HAP-1 (cell line): Measurements from ENCODE around the gene LHX8.

ENCODE experiments used
- DNase-seq, 2 experiments: peaks; one replicate each; pipeline ENCODE4 v3.0.0-alpha.2; 2016 to 2020; ENCODE audit warnings: low spot score in 2 of 2
- H3K27me3 ChIP-seq: fragments of 250-450 bp; sonication (Bioruptor Pico); 2 replicates; pipeline ENCODE4 v1.5.1; 2020; ENCODE audit warnings: low read depth, mild to moderate bottlenecking, moderate library complexity
- H3K36me3 ChIP-seq: fragments of 250-450 bp; sonication (Bioruptor Pico); replicated peaks from 2 replicates; pipeline ENCODE4 v1.5.1; 2020; ENCODE audit warnings: mild to moderate bottlenecking
- H3K4me1 ChIP-seq: fragments of 250-450 bp; sonication (Bioruptor Pico); 2 replicates; pipeline ENCODE4 v1.5.1; 2020; ENCODE audit warnings: mild to moderate bottlenecking
- H3K4me3 ChIP-seq: fragments of 250-450 bp; sonication (Bioruptor Pico); 2 replicates; pipeline ENCODE4 v1.5.1; 2020; ENCODE audit warnings: mild to moderate bottlenecking, moderate library complexity
- H3K9me3 ChIP-seq: fragments of 250-450 bp; sonication (Bioruptor Pico); 2 replicates; pipeline ENCODE4 v1.5.1; 2020; ENCODE audit warnings: mild to moderate bottlenecking, moderate library complexity
- in situ Hi-C: fragments of 300-500 bp; cut with MboI; formaldehyde crosslinking; loops from 3 replicates; pipeline ENCODE4 v1.14.3; 2020; ENCODE audit warnings: low sequenced_read_pairs, inconsistent platforms, mixed read lengths

LHX8 gene

DNA sequence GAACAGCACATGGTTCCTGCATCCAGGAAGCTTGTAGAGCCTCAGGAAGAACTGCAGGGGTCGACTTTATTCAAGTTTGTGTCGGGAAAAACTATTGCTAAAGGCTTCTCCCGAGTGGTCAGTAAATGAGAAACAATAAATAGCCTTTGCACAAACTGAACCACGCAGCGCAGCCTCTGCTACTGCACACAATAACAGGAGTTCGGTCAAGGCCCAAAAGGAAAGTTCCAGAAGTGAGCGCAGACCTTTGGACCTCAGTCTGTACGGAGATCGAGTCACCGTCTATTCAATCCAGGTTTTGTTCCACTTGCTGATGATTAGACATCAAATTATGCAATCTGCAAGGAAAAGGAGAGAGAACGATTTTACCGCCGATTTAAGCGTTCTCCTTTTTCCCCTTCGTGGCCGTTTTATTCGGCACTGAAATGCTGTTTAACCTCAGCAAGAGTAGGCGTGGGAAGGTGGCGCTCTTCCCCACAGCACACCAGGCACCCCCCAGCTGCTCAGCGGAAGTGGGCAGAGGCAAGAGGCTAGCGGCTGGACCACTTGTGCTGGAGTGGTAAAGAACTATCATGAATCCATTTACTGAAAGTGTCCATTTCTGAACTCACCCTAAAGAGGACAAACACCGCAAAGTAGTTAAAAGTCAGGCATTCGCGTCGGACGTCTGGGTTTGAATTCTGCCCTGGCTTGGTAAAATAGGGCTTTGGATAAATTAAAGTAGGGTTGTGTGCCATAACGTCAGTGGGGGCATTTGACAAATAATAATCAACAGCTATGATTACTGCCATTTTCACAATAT lies 6.1 kb upstream of the LHX8 start:
- DNase-seq: no peak
- Histone ChIP-seq H3K36me3 (no peaks in the 10 kb centered on the region), H3K27me3 (peaks cover 63% of the 10 kb centered on the region), H3K9me3 (no peaks in the 10 kb centered on the region), H3K4me3 (no peak overlapping the region), H3K4me1 (no peaks in the 10 kb centered on the region)
- in situ Hi-C loops: no loop called here

DNA sequence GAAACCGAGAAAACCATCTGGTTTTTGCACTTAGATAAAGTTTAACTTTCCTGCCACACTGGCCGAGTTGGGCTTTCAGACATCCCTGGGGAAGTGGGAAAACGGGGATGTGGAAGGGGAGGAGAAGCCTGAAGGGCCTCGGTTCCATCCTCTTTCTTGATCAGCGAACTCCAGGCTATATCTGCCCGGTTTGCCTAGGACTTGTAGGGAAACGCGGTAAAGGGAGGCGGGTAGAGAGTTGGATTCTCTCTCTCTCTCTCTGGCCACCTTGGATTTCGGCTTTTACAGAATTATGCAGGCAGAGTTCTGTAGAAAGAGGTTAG lies 4.6 kb upstream of the LHX8 start:
- Histone ChIP-seq H3K27me3 (peaks cover 78% of the 10 kb centered on the region), H3K4me1 (no peaks in the 10 kb centered on the region), H3K9me3 (no peaks in the 10 kb centered on the region), H3K4me3 (no peak overlapping the region), H3K36me3 (no peaks in the 10 kb centered on the region)
- DNase-seq: no peak
- in situ Hi-C loops: no loop called here

DNA sequence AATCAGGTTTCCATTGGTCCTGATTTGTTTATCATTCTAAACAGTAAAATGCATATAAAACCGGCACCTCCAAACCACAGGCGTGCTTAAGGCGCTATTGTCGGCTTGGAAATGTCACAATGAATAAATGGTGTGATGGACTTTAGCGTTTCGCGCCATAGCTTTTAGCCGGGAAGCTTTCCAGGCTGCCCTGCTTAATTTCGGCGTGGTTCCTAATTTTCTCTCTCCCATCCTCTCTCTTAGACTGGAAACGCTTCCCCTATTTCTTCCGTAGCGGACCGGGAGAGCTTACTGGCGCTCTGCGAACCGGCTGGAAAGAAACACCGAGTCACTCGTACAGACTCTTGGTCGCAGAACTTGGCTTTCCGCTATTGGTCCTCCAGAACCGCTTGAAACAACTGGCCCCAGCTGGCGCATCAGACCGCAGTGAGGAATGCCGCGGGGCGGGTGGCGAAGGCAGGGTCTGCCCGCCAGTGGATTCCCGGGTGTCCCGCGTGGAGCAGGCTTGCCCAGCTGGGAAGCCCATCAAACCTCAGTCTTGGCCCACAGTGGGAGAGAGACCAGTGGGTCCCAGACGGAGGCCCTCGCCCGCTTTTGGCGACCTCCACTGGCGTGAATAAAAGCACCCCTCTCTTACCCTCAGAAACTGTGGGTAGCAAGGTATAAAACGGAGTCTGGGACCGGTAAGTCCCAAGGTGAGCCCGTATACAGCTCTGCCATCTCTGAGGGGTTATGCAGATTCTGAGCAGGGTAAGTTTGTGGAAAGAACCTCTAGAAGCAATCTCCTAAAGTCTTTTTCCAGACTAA lies 4.0 kb upstream of the LHX8 start:
- peaks cover 84% of the 10 kb centered on the region for H3K27me3 ChIP-seq
- H3K4me3 ChIP-seq: no peak overlapping the region
- DNase-seq: no peak

DNA sequence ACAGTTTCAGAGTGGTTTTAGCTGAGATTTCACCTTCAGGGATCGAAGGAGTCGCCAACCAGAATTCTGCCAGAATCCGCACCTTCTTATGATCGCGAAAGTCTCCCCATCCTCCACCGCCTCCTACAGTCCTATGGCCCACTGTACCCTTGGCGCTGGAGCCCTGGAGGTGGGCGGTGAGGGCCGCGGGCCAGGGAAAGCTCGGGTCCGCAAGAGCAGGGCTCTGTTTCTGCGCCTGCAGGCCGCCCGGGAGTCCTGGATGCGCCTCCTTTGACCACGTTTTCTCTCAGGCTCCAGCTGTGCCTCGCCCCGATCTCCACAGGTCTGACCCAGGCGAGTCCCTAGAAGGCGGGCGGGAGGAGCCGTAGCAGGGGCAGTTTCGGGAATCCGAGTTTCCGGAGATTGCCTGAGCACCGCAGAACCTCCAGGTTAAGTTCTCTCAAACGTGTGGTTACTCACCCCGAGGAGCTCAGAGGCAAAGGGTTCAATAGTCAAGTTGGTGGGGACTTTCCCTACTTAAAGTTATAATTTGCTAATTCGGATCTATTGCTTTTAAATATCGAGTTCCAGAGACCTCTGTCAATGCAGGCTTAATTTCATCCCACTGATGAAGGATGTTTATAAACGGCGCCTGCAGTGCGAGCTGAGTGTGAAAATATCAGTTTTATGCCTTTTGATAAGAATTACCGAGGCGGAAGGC lies 3.2 kb upstream of the LHX8 start:
- Histone ChIP-seq H3K27me3 (peaks cover 90% of the 10 kb centered on the region), H3K9me3 (no peaks in the 10 kb centered on the region), H3K4me1 (no peaks in the 10 kb centered on the region), H3K4me3 (no peak overlapping the region), H3K36me3 (no peaks in the 10 kb centered on the region)
- no peak for DNase-seq
- in situ Hi-C loops: no loop called here

More for the DNA sequence above, 4.0 kb upstream of the LHX8 start:
- Histone ChIP-seq H3K4me1 (no peaks in the 10 kb centered on the region), H3K9me3 (no peaks in the 10 kb centered on the region), H3K36me3 (no peaks in the 10 kb centered on the region)
- in situ Hi-C loops: no loop called here

DNA sequence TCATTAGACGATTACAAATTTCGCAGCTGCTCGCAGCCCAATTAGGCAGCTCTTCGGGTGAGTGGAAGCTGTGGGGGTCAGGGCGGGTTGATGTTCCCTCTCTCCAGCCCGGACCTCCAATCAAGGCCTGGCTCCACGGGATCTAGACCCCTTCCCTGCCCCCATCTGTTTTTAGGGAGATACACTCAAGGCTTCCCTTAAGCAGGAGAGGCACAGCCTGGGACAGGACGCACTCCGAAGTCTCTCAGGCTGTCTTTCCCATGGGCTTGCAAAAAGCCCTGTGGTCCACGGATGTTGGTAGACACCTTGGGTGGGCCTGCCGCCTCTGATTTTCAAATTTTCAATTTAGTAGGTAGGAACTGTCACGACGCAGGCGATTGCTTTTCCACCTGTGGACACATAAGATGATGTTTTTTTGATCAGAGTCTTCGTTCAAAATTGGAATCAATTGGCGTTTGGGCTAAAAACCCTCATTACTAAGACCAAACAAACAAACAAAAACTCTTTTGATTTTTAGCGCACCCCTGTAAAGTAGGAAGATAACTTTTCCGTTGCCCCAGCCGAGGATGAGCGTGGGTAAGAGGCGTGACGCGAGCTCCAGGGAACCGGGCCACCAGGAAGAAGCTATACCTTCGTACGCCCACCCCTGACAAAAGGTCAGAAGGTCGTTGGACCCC lies 2.5 kb upstream of the LHX8 start:
- no peak overlapping the region for H3K4me3 ChIP-seq
- no peaks in the 10 kb centered on the region for H3K4me1 ChIP-seq
- in situ Hi-C loops: no loop called here
- no peak for DNase-seq
- H3K27me3 ChIP-seq: peaks cover 83% of the 10 kb centered on the region
- H3K9me3 ChIP-seq: no peaks in the 10 kb centered on the region
- no peaks in the 10 kb centered on the region for H3K36me3 ChIP-seq

DNA sequence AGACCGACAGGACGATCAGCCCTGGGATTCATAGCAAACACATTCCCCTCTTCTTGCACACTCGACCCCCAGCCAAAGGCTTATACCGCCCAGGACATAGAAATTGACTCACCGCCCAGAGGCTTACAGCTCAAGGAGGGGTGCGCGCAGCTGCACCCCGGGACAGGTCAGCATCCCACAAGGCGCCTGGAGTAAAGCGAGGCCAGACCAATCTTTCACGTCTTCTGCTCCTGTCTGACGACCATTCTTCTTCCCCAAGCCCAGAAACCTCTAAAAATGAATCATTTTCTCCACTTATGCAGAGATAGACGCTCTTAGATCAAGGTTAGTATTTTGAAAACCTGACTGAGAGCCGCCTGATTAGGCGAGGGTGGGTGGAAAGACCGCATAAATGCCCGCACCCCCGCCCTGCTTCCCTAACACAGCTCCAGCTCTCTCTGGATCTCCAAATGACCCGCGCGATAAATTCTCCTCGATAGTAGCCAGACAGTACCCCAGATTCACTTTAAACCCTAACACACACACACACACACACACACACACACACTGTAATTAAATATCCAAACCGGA lies 1.9 kb upstream of the LHX8 start:
- Histone ChIP-seq H3K36me3 (no peaks in the 10 kb centered on the region), H3K9me3 (no peaks in the 10 kb centered on the region), H3K4me1 (no peaks in the 10 kb centered on the region), H3K4me3 (no peak overlapping the region), H3K27me3 (peaks cover 83% of the 10 kb centered on the region)
- no peak for DNase-seq
- in situ Hi-C loops: no loop called here

DNA sequence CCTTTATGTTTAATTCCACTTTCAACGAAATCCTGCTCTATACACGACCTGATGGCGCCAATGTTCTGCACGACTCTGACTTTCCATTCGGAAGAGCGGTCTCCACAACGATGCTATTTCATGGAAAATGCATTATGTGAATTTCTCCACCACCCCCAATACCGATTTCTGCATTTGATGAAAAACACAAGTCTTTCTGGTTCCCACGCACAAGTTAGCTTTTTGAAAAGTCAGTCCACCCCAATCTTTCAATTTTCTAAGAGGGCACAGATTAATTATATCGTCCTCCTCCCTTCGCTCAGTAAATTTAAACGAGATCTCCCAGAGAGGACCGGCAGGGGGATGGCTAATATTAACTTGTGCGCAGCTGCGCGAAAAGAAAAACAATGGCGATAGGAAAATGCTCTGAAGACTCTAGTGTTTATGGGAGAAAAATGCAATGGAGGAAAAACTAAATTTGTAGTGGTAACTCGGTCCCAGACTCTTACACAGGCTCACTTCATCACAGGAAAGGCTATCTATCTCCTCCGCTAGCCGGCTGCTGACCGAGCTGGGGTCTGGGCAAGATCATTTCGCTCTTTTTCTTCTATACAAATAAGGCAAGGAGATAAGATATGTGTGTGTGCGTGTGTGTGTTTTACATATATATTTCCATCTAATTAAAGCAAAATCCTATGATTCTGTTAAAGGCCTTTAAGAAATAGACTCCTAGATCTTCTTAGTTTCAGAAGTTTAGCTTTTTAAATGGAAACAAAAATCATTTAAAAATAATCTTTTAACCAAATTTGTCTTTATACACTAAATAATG lies 1.2 kb upstream of the LHX8 start:
- Histone ChIP-seq H3K36me3 (no peaks in the 10 kb centered on the region), H3K27me3 (peaks cover 86% of the 10 kb centered on the region), H3K4me1 (no peaks in the 10 kb centered on the region), H3K4me3 (no peak overlapping the region), H3K9me3 (no peaks in the 10 kb centered on the region)
- in situ Hi-C loops: no loop called here
- DNase-seq: no peak

DNA sequence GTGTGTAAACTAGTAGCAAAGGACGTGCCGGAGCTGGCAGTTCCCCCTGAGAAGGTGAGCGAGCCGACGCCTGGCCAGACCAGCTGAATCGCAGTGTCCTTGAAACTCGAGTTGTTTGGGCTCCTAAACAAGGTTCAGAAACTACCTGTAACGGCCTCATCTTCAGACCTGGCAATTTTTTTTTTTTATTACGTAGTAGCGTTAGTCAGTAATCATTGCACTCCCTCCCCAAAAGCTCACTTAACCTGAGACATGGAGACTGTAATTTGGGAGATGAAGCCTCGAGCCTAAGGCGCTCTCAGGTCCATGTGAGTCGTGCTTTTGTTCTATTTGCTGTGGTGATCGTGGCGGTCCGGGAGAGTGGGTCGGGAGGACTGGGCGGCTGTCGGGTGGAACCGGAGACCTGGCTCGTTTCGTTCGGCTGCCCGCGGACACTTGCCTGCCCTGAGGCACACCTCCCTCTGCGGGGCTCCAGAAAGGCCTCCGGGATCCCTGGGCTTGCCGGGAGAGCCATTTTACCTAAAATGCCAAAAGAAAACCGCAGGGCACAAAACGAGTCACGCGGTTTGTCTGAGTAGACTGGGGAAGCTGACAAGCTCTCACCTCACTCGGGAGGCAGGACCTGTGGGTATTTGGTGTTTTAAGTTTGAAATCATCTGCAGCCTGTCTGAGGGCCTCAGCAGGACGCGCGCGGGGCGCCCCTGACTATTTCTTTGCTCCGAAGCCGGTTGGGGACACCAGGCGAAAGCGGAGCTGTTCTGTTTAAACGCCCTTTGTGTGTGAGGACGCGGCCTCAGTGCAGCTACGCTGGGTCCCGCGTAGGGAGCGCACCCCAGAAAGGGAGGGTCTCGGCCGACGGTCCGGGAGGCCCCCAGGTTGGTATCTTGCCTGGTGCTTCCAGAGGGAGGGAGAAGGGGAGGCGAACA lies 722 bp downstream of the LHX8 start:
- H3K4me3 ChIP-seq: no peak overlapping the region
- H3K27me3 ChIP-seq: peaks cover 90% of the 10 kb centered on the region
- in situ Hi-C loops: no loop called here
- no peaks in the 10 kb centered on the region for H3K4me1 ChIP-seq
- DNase-seq: no peak
- no peaks in the 10 kb centered on the region for H3K36me3 ChIP-seq
- no peaks in the 10 kb centered on the region for H3K9me3 ChIP-seq

DNA sequence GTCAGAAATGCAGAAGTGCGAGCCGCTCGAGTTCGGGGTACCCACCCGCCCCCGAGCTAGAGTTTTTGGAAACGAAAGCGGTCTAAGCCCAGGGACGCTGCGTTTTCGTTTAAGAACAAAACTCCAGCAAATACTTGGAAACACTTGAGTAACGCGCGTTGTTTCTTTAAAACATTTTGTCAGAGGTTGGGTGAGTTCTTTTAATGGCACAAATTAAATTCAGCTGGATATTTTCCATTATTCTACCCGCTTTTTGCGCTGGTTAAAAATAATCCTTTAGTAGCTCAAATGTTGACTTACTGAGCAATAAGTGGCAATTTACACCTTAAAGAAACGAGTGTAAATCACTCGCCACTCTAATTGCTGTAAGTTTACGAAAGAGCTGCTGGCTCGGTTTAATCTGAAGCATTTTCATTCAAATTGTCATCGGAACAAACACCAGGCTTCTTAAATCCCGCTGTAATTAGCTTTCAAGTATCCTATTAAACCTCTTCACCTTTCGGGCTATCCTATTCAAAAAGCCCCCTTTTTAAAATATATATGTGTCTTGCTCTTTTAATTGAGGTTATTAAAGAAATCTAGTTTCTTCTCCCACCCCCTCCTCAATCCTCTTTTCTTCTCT lies 1.5 kb downstream of the LHX8 start:
- Histone ChIP-seq H3K27me3 (peaks cover 86% of the 10 kb centered on the region), H3K4me1 (no peaks in the 10 kb centered on the region), H3K4me3 (no peak overlapping the region), H3K9me3 (no peaks in the 10 kb centered on the region), H3K36me3 (no peaks in the 10 kb centered on the region)
- DNase-seq: peak in 1 of 2 experiments; percentile 50
- in situ Hi-C loops: no loop called here

DNA sequence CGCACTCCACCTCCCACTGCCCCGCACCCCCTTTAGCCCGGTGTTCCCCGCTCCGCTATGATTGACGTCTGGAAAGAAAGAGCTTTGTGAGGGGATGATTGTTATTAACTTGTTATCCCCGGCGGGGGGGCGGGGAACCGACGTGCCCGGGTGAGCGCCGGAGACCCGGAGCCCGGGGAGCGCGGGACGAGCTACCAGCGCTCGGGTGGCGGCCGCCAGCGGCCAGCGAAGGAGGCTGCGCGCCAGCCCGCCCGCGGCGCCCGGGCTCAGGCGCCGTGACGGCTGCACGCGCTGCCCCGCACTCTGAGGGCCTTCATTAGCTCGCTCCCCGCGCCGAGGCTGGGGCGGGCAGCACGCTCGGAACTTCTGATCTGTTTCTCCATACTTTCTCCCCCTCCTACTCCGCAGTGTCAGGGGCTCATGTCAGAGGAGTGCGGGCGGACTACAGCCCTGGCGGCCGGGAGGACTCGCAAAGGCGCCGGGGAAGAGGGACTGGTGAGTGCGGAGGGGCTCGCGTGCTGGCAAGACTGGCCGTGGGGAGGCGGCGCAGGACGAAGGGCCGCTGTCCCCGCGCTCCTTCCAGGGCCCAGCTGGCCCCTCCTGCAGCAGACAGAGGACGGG lies 2.1 kb downstream of the LHX8 start:
- H3K9me3 ChIP-seq: no peaks in the 10 kb centered on the region
- no peak for DNase-seq
- no peaks in the 10 kb centered on the region for H3K36me3 ChIP-seq
- in situ Hi-C loops: no loop called here
- peaks cover 84% of the 10 kb centered on the region for H3K27me3 ChIP-seq
- H3K4me3 ChIP-seq: no peak overlapping the region
- H3K4me1 ChIP-seq: no peaks in the 10 kb centered on the region

DNA sequence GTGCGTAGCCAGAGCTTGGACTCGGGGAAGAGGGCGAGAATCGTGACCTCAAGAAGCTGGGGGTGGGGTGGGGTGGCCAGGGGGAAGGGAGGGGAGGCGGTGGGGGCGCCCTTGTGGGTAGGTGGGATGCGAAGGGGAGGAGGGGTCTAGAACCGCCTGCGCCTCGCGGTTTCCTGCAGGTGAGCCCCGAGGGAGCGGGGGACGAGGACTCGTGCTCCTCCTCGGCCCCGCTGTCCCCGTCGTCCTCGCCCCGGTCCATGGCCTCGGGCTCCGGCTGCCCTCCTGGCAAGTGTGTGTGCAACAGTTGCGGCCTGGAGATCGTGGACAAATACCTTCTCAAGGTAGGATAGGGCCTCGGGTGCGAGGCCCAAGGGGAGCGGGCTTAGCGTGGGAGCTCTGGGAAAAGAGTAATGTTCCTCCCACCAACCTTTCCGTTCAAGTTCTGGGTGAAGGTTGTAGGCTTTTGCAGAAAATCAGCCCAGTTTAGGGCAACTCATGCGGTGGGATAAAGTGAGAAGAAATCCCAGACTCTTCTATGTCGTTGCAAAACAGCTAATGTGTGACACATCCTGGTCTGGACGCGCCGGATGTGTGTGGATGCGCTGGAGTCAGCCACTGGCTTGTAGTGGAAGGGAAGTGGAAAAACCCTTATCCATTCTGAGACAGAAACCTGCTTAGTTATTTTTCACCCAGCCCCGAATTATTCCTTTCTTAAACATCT lies 2.9 kb downstream of the LHX8 start:
- Histone ChIP-seq H3K27me3 (peaks cover 77% of the 10 kb centered on the region), H3K4me1 (no peaks in the 10 kb centered on the region), H3K36me3 (no peaks in the 10 kb centered on the region), H3K9me3 (no peaks in the 10 kb centered on the region), H3K4me3 (no peak overlapping the region)
- no peak for DNase-seq
- in situ Hi-C loops: no loop called here
